IPS-NIHi7 (cell line): ENCODE measurements around the gene SOHLH1.

ENCODE experiments used
- DNase-seq: peaks from one replicate; pipeline ENCODE4 v3.0.0; 2012; ENCODE audit warnings: mixed read lengths; ENCODE audit errors: extremely low spot score

SOHLH1 gene, protein sequence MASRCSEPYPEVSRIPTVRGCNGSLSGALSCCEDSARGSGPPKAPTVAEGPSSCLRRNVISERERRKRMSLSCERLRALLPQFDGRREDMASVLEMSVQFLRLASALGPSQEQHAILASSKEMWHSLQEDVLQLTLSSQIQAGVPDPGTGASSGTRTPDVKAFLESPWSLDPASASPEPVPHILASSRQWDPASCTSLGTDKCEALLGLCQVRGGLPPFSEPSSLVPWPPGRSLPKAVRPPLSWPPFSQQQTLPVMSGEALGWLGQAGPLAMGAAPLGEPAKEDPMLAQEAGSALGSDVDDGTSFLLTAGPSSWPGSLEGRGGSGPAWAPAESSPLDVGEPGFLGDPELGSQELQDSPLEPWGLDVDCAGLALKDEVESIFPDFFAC

DNA sequence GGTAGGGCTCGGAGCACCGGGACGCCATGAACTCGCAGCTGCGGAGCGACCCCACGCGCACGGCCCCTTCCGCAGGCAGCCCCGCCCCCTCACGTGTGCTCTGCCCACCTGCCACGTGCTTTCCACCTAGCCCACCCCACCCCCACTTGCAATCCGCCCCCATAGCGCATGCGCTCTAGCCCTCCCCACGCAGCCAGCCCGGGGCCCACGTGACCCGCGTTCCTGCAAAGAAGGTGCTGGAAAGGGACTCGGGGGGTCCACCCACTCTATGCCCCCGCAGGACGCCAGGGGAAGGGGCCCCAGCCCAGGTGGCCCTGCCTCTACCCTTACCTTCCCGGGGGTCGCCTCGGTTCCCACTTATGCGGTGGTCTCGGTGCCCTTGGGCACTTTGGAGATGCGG is at the start of gene SOHLH1:
Gene SOHLH1, minus strand, starts transcription at position 42 of the 400 bp plus-strand sequence. Its CDS starts 14 bp downstream, at position 28.
- DNase-seq: no peak

DNA sequence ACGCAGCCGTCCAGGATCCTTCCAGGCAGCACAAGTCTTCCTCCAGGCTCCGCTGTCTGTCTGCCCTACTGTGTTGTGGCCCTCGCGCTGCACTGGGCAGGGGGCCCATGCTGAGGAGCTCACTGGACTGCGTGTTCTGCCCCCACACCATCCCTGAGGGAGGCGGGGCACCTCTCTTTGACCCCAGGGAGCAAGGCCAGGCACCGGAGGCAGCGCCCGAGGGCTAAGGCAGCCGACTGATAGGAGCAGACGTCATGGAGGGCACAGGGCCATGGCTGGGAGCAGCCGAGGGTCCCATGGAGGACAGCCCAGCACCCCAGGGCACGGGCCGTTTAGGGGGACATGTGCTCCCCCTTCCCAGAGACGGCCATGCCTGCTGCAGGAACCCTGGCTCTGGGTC is 49.4 kb upstream of the SOHLH1 start:
- DNase-seq: no peak

- no peak for DNase-seq
These were observed 48.0 kb upstream of the SOHLH1 start for GRCh38 chr9:135747311-135747710.

DNA sequence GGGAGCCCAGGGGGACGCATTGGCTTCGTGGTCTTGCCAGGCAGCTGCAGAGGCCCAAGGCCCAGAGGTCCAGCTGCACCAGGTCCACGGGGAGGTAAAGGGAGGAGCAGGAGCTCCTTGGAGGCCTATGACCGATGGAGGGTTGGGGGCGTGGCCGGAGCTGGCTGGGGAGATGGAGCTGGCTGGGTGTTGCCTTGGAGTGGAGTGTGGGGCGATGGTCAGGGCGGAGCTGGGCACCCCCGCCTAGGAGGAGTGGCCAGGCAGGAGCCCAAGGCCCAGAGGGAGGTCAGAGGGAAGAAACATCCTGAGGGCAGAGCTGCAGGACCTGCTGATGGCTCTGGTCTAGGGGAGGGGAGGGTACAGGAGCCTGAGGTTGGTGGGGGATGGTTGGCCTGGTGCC is 47.3 kb upstream of the SOHLH1 start:
- DNase-seq: no peak

GRCh38 chr9:135745686-135746324 is 46.5 kb upstream of the SOHLH1 start:
- no peak for DNase-seq

- DNase-seq: no peak
These were observed 45.9 kb upstream of the SOHLH1 start for GRCh38 chr9:135745189-135745588.

DNA sequence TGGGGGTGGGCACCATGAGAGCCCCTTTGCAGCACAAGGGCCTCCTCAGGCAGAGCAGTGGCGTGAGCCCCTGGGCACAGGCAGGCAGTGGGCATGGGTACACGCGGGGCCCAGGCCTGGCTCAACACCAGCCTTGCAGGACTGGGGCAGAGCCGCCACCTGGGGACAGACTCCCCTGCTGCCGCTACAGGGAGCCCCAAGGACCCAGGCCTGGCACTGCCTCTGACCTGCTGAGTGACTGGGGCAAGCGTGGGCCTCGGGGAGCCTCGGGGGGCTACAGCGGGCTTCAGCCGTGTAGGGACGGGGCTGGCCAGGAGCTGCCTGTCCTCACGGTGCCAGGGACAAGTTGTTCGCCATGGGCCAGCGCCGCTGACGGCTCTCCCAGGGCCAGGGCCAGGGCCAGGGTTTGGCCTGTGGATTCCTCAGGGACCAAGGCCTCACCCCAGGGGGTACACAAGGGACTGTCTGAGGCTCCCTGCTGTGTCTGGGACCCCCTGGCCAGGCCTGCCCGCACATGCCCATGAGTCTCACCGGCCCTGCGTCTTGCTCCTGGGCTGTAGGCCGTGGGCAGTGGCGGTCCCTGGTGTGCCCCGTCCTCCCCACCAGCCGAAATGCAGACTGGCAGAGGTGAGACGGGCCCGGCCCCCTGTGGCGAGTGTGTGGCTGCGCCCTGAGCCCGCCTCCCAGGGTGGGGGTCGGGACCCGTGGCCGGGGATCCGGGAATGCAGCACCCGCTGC is 45.2 kb upstream of the SOHLH1 start:
- no peak for DNase-seq

DNA sequence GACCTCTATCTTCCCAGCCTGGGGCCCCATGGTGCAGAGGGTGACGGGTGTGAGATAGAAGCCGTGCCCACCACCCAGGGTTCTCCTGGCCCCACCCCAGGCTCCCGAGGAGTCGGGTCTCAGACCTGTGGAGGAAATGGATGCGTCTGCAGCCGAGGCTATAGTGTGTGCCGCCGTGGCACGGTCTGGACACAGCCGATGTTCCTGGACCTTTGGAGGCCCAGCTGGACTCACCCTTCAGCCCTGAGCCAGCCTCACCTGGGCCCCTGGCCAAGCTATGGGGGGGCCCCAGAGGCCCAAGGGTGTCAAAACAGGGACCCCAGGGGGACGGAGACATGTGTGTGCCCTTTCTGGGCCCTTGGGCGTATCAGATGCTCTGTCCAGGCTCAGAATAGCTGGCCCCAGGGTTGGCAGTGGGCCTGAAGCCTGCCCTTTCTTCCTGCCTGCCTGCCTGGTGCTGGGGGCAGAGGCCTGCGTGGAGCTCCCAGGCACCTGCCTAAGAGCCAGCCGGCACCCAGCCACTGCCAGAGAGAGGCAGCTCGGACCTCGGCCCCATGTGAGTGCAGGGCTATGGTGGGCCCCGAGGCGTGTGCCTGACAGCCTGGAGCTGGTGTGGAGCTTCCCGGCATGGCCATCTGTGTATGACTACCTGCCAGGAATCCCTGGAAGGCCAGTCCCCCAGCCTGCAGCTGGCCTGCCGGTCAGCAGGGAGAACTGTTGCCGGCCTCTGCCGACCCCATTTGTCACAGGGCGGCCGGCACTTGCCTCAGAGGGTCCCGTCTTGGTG is 44.5 kb upstream of the SOHLH1 start:
- DNase-seq: no peak

- DNase-seq: no peak
These were observed 43.7 kb upstream of the SOHLH1 start for GRCh38 chr9:135743021-135743420.

DNA sequence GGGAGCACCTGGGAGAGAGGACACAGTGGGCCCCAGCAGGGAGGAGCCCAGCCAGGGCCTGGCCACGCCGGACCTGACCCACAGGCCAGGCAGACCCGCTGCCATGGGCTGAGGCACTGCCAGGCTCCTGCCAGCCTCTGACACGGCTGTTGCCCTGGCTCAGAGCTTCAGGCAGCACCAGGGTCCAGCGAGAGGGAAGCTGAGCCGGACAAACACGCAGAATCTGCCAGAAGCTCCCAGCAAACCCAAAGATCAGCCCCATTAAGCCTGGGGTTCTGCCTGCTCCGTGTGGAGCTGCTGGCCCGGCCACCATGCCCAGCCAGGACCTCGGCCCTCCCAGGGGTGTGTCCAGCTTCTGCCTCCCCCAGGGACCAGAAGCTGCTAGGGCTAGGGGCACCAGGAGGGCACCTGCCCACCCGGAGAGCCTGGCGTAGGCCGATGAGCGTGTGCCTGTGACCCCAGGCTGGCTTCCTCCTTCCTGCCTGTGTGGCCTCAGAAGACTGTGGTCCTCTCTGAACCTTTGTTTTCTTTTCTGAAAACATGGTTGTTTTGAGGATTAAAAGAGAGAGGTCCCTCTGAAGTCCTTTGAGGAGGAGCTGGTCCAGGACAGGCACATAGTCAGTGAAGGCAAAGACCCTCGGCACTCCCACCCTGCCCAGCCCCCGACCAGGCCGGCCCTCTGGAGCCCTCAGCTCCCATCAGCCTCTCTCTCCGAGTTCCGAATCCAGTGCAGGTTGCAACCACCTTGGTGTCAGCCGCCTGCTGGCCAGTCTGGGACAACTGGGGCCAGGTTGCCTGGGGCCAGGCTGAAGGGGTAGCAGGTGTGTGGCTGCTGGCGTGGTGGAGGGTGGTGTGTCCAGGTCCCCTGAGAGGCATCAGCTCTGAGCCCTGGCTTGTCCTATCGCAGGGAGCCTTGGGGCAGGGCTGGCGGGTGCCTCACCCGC is 42.3 kb upstream of the SOHLH1 start:
- DNase-seq: no peak

- no peak for DNase-seq
These were observed 40.3 kb upstream of the SOHLH1 start for GRCh38 chr9:135739271-135740220.

- DNase-seq: no peak
These were observed 38.7 kb upstream of the SOHLH1 start for GRCh38 chr9:135737840-135738521.

- DNase-seq: no peak
These were observed 37.9 kb upstream of the SOHLH1 start for GRCh38 chr9:135736979-135737839.

DNA sequence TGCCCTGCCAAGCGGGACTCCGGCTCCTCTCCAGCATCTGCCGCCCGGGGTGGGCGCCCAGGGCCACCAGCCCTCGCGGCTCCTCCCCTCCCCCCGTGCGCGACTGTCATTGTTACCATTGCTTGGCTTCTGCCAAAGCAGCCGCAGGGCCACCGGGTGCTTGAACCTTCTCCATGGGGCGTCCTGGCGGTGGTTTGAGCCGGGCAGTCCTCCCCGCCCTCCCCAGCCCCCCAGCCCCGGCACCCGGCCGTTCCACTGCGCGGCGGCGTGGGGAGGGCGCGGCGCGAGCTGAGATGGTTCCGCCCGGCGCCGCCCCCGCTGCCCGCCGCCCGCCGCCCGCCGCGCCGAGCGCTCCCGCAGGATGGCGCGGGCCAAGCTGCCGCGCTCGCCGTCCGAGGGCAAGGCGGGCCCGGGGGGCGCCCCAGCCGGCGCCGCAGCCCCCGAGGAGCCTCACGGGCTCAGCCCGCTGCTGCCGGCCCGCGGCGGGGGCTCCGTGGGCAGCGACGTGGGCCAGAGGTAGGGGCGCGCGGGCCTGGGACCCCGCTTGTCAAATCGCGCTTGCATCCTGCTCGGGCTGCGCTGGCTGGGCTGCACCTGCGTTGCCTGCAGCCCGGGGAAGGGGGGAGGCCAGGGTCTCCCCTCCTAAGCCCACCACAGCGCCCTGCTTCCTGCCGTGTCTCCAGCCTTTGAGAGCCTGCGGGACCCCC is 37.1 kb upstream of the SOHLH1 start:
- DNase-seq: no peak

- DNase-seq: no peak
These were observed 35.4 kb upstream of the SOHLH1 start for GRCh38 chr9:135734616-135735144.

- no peak for DNase-seq
These were observed 33.4 kb upstream of the SOHLH1 start for GRCh38 chr9:135732569-135733257.
